HG03520 (cell line): ENCODE measurements around the gene TTC21B.
"Not testable (repeated sequence)": the region's sequence is repeated elsewhere in the genome, so short reads cannot be mapped to it uniquely, and the experiment has no call there.

Experiments
- ATAC-seq: cut with Tn5 transposase; IDR thresholded peaks from one replicate; pipeline ENCODE4 v1.9.1; 2021; ENCODE audit warnings: mild to moderate bottlenecking, moderate library complexity; ENCODE audit not compliant: unreplicated experiment

The TTC21B gene

GRCh38 chr2:165953655-165954606 lies at the start of gene TTC21B:
TTC21B (minus strand) TSS chr2:165953776; CDS start chr2:165953705, 71 bp downstream.
- ATAC-seq = peak; percentile 94

GRCh38 chr2:166000401-166000800 lies 46.8 kb upstream of the TTC21B start:
- no peak for ATAC-seq

GRCh38 chr2:165990846-165991245 lies 37.3 kb upstream of the TTC21B start:
- no peak for ATAC-seq

- ATAC-seq = no peak
Observed at GRCh38 chr2:165989851-165990250, 36.3 kb upstream of the TTC21B start.

- ATAC-seq = no peak
Observed at GRCh38 chr2:165985120-165985519, 31.5 kb upstream of the TTC21B start.

GRCh38 chr2:165972161-165972560 lies 18.6 kb upstream of the TTC21B start:
- not testable (repeated sequence) for ATAC-seq

GRCh38 chr2:165970663-165971062 lies 17.1 kb upstream of the TTC21B start:
- no peak for ATAC-seq

GRCh38 chr2:165969227-165969626 lies 15.7 kb upstream of the TTC21B start:
- no peak for ATAC-seq

- ATAC-seq = no peak
Observed at GRCh38 chr2:165967746-165968145, 14.2 kb upstream of the TTC21B start.

- no peak for ATAC-seq
Observed at GRCh38 chr2:165961818-165962217, 8.2 kb upstream of the TTC21B start.

GRCh38 chr2:165959371-165959770 lies 5.8 kb upstream of the TTC21B start:
- no peak for ATAC-seq

- no peak for ATAC-seq
Observed at GRCh38 chr2:165958313-165958960, 4.9 kb upstream of the TTC21B start.

GRCh38 chr2:165957030-165957675 lies 3.6 kb upstream of the TTC21B start:
- no peak for ATAC-seq

GRCh38 chr2:165953306-165953654 lies 296 bp downstream of the TTC21B start:
- ATAC-seq = peak; percentile 26

- ATAC-seq = no peak
Observed at GRCh38 chr2:165952741-165953211, 800 bp downstream of the TTC21B start.

GRCh38 chr2:165952085-165952484 lies 1.5 kb downstream of the TTC21B start:
- no peak for ATAC-seq

GRCh38 chr2:165950438-165950837 lies 3.1 kb downstream of the TTC21B start:
- no peak for ATAC-seq

- no peak for ATAC-seq
Observed at GRCh38 chr2:165941827-165942226, 11.7 kb downstream of the TTC21B start.

GRCh38 chr2:165938237-165938636 lies 15.3 kb downstream of the TTC21B start:
- ATAC-seq = no peak

- ATAC-seq = no peak
Observed at GRCh38 chr2:165933211-165933910, 20.2 kb downstream of the TTC21B start.

GRCh38 chr2:165927774-165928173 lies 25.8 kb downstream of the TTC21B start:
- no peak for ATAC-seq
